ENCODE results near the gene ZNF821. TPM values are rescaled to one million over a fixed set of nuclear protein-coding genes. Genes with fewer than 3 reads are reported as not detected.

ZNF821 gene
- total RNA-seq, 1 donor from 2014 or later = 40.9 TPM

GRCh38 chr16:71865173-71865863, 18.7 kb downstream of the ZNF821 start:
- no peak for DNase-seq
- Mint-ChIP-seq H3K27me3 (ENCODE audit: unreplicated experiment) (peaks cover 2% of the 10 kb centered on the region), H3K36me3 (ENCODE audit: unreplicated experiment) (peaks cover 10% of the 10 kb centered on the region), H3K27ac (ENCODE audit: unreplicated experiment) (no peak overlapping the region), H3K4me1 (ENCODE audit: low read depth, unreplicated experiment) (no peaks in the 10 kb centered on the region), H3K9me3 (ENCODE audit: unreplicated experiment) (no peaks in the 10 kb centered on the region), H3K4me3 (ENCODE audit: unreplicated experiment) (no peak overlapping the region)
- no peak for TF ChIP-seq CTCF (IDR thresholded peaks at IDR 0.05; ENCODE audit: partially characterized antibody, unreplicated experiment)

GRCh38 chr16:71863995-71864394, 20.0 kb downstream of the ZNF821 start:
- H3K27ac Mint-ChIP-seq (ENCODE audit: unreplicated experiment) = no peak overlapping the region
- no peaks in the 10 kb centered on the region for H3K4me1 Mint-ChIP-seq (ENCODE audit: low read depth, unreplicated experiment)
- peaks cover 4% of the 10 kb centered on the region for H3K27me3 Mint-ChIP-seq (ENCODE audit: unreplicated experiment)
- H3K4me3 Mint-ChIP-seq (ENCODE audit: unreplicated experiment) = no peak overlapping the region
- DNase-seq = no peak
- peaks cover 5% of the 10 kb centered on the region for H3K36me3 Mint-ChIP-seq (ENCODE audit: unreplicated experiment)
- TF ChIP-seq CTCF (IDR thresholded peaks at IDR 0.05; ENCODE audit: partially characterized antibody, unreplicated experiment) = no peak
- H3K9me3 Mint-ChIP-seq (ENCODE audit: unreplicated experiment) = no peaks in the 10 kb centered on the region

GRCh38 chr16:71859762-71860521, 24.0 kb downstream of the ZNF821 start:
- no peak for DNase-seq
- no peak overlapping the region for H3K27ac Mint-ChIP-seq (ENCODE audit: unreplicated experiment)
- peaks cover 4% of the 10 kb centered on the region for H3K27me3 Mint-ChIP-seq (ENCODE audit: unreplicated experiment)
- H3K36me3 Mint-ChIP-seq (ENCODE audit: unreplicated experiment) = no peaks in the 10 kb centered on the region
- no peaks in the 10 kb centered on the region for H3K9me3 Mint-ChIP-seq (ENCODE audit: unreplicated experiment)
- H3K4me1 Mint-ChIP-seq (ENCODE audit: low read depth, unreplicated experiment) = no peaks in the 10 kb centered on the region
- TF ChIP-seq CTCF (IDR thresholded peaks at IDR 0.05; ENCODE audit: partially characterized antibody, unreplicated experiment) = no peak
- no peak overlapping the region for H3K4me3 Mint-ChIP-seq (ENCODE audit: unreplicated experiment)

- Mint-ChIP-seq H3K27me3 (ENCODE audit: unreplicated experiment) (peaks cover 4% of the 10 kb centered on the region), H3K4me1 (ENCODE audit: low read depth, unreplicated experiment) (no peaks in the 10 kb centered on the region), H3K36me3 (ENCODE audit: unreplicated experiment) (no peaks in the 10 kb centered on the region), H3K27ac (ENCODE audit: unreplicated experiment) (no peak overlapping the region), H3K4me3 (ENCODE audit: unreplicated experiment) (no peak overlapping the region), H3K9me3 (ENCODE audit: unreplicated experiment) (no peaks in the 10 kb centered on the region)
- TF ChIP-seq CTCF (IDR thresholded peaks at IDR 0.05; ENCODE audit: partially characterized antibody, unreplicated experiment) = no peak
- no peak for DNase-seq
Measured at GRCh38 chr16:71855937-71856662, 27.9 kb downstream of the ZNF821 start.
